Liver (tissue), 9 donors: ENCODE data around the gene SRPRB. TPM values are rescaled to one million over a fixed set of nuclear protein-coding genes. Genes with fewer than 3 reads are reported as not detected.

Source experiments
- DNase-seq: peaks from one replicate; pipeline ENCODE4 v3.0.0-alpha.2; 2017; ENCODE audit warnings: low spot score
- H3K27ac ChIP-seq, 2 donors: one replicate each; pipeline ENCODE4 v1.7.0; 2013; ENCODE audit warnings: inconsistent platforms in 2 of 2, low read length in 2 of 2, control low read depth in 1 of 2, low read depth in 1 of 2, mild to moderate bottlenecking in 1 of 2
- H3K27me3 ChIP-seq, 4 donors: one replicate each; pipeline versions ENCODE4 v1.6.1 to v1.7.0; 2013; ENCODE audit warnings: low read length in 3 of 4, inconsistent platforms in 1 of 4, mild to moderate bottlenecking in 1 of 4, moderate library complexity in 1 of 4; ENCODE audit not compliant: control insufficient read depth in 4 of 4, insufficient read depth in 4 of 4
- H3K36me3 ChIP-seq, 4 donors: one replicate each; pipeline versions ENCODE4 v1.6.1 to v1.7.0; 2013; ENCODE audit warnings: low read length in 3 of 4, mild to moderate bottlenecking in 3 of 4, low read depth in 1 of 4, moderate library complexity in 1 of 4; ENCODE audit not compliant: control insufficient read depth in 4 of 4, insufficient read depth in 3 of 4
- H3K4me1 ChIP-seq, 4 donors: one replicate each; pipeline versions ENCODE4 v1.6.1 to v1.7.0; 2013; ENCODE audit warnings: low read length in 3 of 4, mild to moderate bottlenecking in 3 of 4, moderate library complexity in 1 of 4; ENCODE audit not compliant: control insufficient read depth in 4 of 4, insufficient read depth in 4 of 4
- H3K4me3 ChIP-seq, 3 donors: one replicate each; pipeline versions ENCODE4 v1.6.1 to v1.7.0; 2013; ENCODE audit warnings: low read length in 3 of 3, control low read depth in 1 of 3, low read depth in 1 of 3, mild to moderate bottlenecking in 1 of 3
- H3K9ac ChIP-seq, 2 donors: one replicate each; pipeline ENCODE4 v1.7.0; 2013; ENCODE audit warnings: low read length in 2 of 2, mild to moderate bottlenecking in 2 of 2, moderate library complexity in 2 of 2, control low read depth in 1 of 2, low read depth in 1 of 2
- H3K9me3 ChIP-seq, 4 donors: one replicate each; pipeline versions ENCODE4 v1.6.1 to v1.7.0; 2013; ENCODE audit warnings: low read length in 3 of 4; ENCODE audit not compliant: control insufficient read depth in 4 of 4
- CTCF ChIP-seq: fragments of 150-350 bp; IDR thresholded peaks from 2 replicates; pipeline ENCODE4 v1.5.1; 2017; ENCODE audit warnings: improper control_type of control experiment, low read depth, low read length; ENCODE audit not compliant: missing input control
- EGR1 ChIP-seq, 2 donors: IDR thresholded peaks; 2 replicates each; pipeline ENCODE4 v1.6.1; 2016 to 2018; ENCODE audit warnings: antibody characterized with exemption in 2 of 2, low read depth in 2 of 2
- FOXA2 ChIP-seq: IDR thresholded peaks from 2 replicates; pipeline ENCODE4 v1.6.1; 2016; ENCODE audit warnings: antibody characterized with exemption
- GABPA ChIP-seq, 2 donors: IDR thresholded peaks in 1 of 2; conservative IDR thresholded peaks in 1 of 2; 2 replicates each; pipeline ENCODE4 v1.6.1; 2016; ENCODE audit warnings: antibody characterized with exemption in 2 of 2, mild to moderate bottlenecking in 1 of 2, moderate library complexity in 1 of 2
- HNF4A ChIP-seq, 2 donors: conservative IDR thresholded peaks; 2 replicates each; pipeline ENCODE4 v1.6.1; 2016; ENCODE audit warnings: antibody characterized with exemption in 2 of 2, mild to moderate bottlenecking in 2 of 2
- HNF4G ChIP-seq: IDR thresholded peaks from 2 replicates; pipeline ENCODE4 v1.6.1; 2016; ENCODE audit warnings: antibody characterized with exemption
- JUND ChIP-seq, 2 donors: IDR thresholded peaks; 2 replicates each; pipeline ENCODE4 v1.6.1; 2016; ENCODE audit warnings: antibody characterized with exemption in 2 of 2
- MAX ChIP-seq: IDR thresholded peaks from 2 replicates; pipeline ENCODE4 v1.6.1; 2016; ENCODE audit warnings: antibody characterized with exemption
- RAD21 ChIP-seq, 2 donors: IDR thresholded peaks; 2 replicates each; pipeline ENCODE4 v1.6.1; 2016; ENCODE audit warnings: antibody characterized with exemption in 2 of 2, mild to moderate bottlenecking in 2 of 2
- REST ChIP-seq: IDR thresholded peaks from 2 replicates; pipeline ENCODE4 v1.6.1; 2016; ENCODE audit warnings: antibody characterized with exemption, mild to moderate bottlenecking
- RXRA ChIP-seq, 2 donors: IDR thresholded peaks; 2 replicates each; pipeline ENCODE4 v1.6.1; 2017 to 2018; ENCODE audit warnings: antibody characterized with exemption in 2 of 2, mild to moderate bottlenecking in 1 of 2
- TAF1 ChIP-seq: conservative IDR thresholded peaks from 2 replicates; pipeline ENCODE4 v1.6.1; 2016; ENCODE audit warnings: antibody characterized with exemption, mild to moderate bottlenecking
- WGBS: extraction: QIAGEN DNeasy Blood & Tissue Kit; methylation state at CpG from one replicate; pipeline ENCODE4 v1.1.7; 2013; 5-methylcytosine and 5-hydroxymethylcytosine counted together
- polyA plus RNA-seq, 2 donors: library from polyadenylated mRNA; stranded (reverse) in 1 of 2; unstranded in 1 of 2; fragments of 200-250 nt in 1 of 2; fragments of >200 nt in 1 of 2; fragmentation: Nextera tagmentation in 1 of 2; extraction: Ambion mirVana in 1 of 2; gene quantifications; one replicate each; pipeline versions ENCODE4 v1.2.1 to v1.2.3, GENCODE V29; 2013 to 2015
- total RNA-seq, 2 donors: library from RNA; depleted of rRNA; stranded (reverse); fragments of >200 nt; gene quantifications; one replicate each; pipeline ENCODE4 v1.2.3, GENCODE V29; 2014
- donor health status: healthy.
- donor health status: healthy.
- donor health status: healthy.
- donor health status: healthy.
- donor health status: healthy.

Gene SRPRB
- total and polyA plus RNA-seq, 4 donors = 34.7 to 97.6 (median 76.9) TPM

GRCh38 chr3:133782454-133782853, 23.2 kb upstream of the SRPRB start:
- H3K9me3 ChIP-seq = no peaks in the 10 kb centered on the region
- 55% methylated on average over 2 of the region's 2 CpGs for WGBS
- H3K27ac ChIP-seq = no peak overlapping the region
- no peaks in the 10 kb centered on the region for H3K27me3 ChIP-seq
- DNase-seq = no peak
- no peak overlapping the region for H3K9ac ChIP-seq
- H3K36me3 ChIP-seq = peaks cover 0 to 19% (median 12%) of the 10 kb centered on the region in 4 donors
- no peaks in the 10 kb centered on the region for H3K4me1 ChIP-seq
- no peak overlapping the region for H3K4me3 ChIP-seq
- TF ChIP-seq EGR1 (IDR thresholded peaks at IDR 0.05; ENCODE audit: low read depth in 2 of 2) (no peak), RAD21 (IDR thresholded peaks at IDR 0.05) (no peak), HNF4G (no peak), GABPA (IDR thresholded peaks at IDR 0.05 in 1 of 2, conservative IDR thresholded peaks at IDR 0.05 in 1 of 2) (no peak), JUND (IDR thresholded peaks at IDR 0.05) (peak in 1 of 2 donors; percentile 47), REST (no peak), FOXA2 (no peak), TAF1 (no peak)

GRCh38 chr3:133783762-133784161, 21.9 kb upstream of the SRPRB start:
- Histone ChIP-seq H3K4me3 (no peak overlapping the region), H3K4me1 (no peaks in the 10 kb centered on the region), H3K9ac (no peak overlapping the region), H3K27ac (no peak overlapping the region), H3K27me3 (no peaks in the 10 kb centered on the region), H3K36me3 (peaks cover 0 to 9% (median 3%) of the 10 kb centered on the region in 4 donors), H3K9me3 (no peaks in the 10 kb centered on the region)
- no peak for DNase-seq
- TF ChIP-seq RAD21 (IDR thresholded peaks at IDR 0.05) = peak in 1 of 2 donors; percentile 18
- no peak for TF ChIP-seq HNF4A (conservative IDR thresholded peaks at IDR 0.05)
- 71% methylated on average over 32 of the region's 32 CpGs for WGBS

GRCh38 chr3:133788024-133788423, 17.6 kb upstream of the SRPRB start:
- WGBS = 87% methylated on average over 2 of the region's 2 CpGs
- no peak overlapping the region for H3K27ac ChIP-seq
- DNase-seq = no peak
- no peaks in the 10 kb centered on the region for H3K27me3 ChIP-seq
- no peaks in the 10 kb centered on the region for H3K36me3 ChIP-seq
- no peak overlapping the region for H3K4me3 ChIP-seq
- H3K9ac ChIP-seq = no peak overlapping the region
- TF ChIP-seq CTCF (no peak), TAF1 (no peak), RXRA (IDR thresholded peaks at IDR 0.05) (no peak), MAX (no peak)
- H3K9me3 ChIP-seq = no peaks in the 10 kb centered on the region
- H3K4me1 ChIP-seq = no peaks in the 10 kb centered on the region
